Pancreas (tissue), 10 donors: Measurements from ENCODE around the gene PIGO. TPM values are rescaled to one million over a fixed set of nuclear protein-coding genes. Genes with fewer than 3 reads are reported as not detected.
A peak's percentile ranks its signal among the peaks of the same experiment; 100 is the strongest.

ENCODE experiments used
- ATAC-seq, 4 donors: fragments of 200-7000 bp; cut with Tn5 transposase; one replicate each; pipeline versions ENCODE4 v1.8.0 to v1.9.1; 2020; ENCODE audit warnings: mild to moderate bottlenecking in 4 of 4, moderate library complexity in 4 of 4
- DNase-seq, 6 donors: peaks; one replicate each; pipeline ENCODE4 v3.0.0-alpha.2; 2020
- FAIRE-seq: peaks from 2 replicates; lab custom pipeline; 2012; peaks lifted over from hg19 to GRCh38; lab: Jason Lieb, UNC
- H3K27ac ChIP-seq, 4 donors: fragments of 200-600 bp; sonication (generic); 1 replicate in 3 of 4; 2 replicates in 1 of 4; pipeline versions ENCODE4 v1.5.0 to v1.8.0; 2020
- H3K27me3 ChIP-seq, 4 donors: fragments of 200-600 bp; one replicate each; pipeline ENCODE4 v1.8.0; 2021
- H3K36me3 ChIP-seq, 3 donors: fragments of 200-600 bp; sonication (generic) in 1 of 3; one replicate each; pipeline versions ENCODE4 v1.5.0 to v1.8.0; 2020 to 2021
- H3K4me1 ChIP-seq, 3 donors: fragments of 200-600 bp; one replicate each; pipeline ENCODE4 v1.8.0; 2021
- H3K4me3 ChIP-seq, 4 donors: fragments of 200-600 bp; sonication (generic) in 2 of 4; one replicate each; pipeline versions ENCODE4 v1.5.0 to v1.8.0; 2020 to 2021
- H3K9me3 ChIP-seq, 4 donors: fragments of 200-600 bp; one replicate each; pipeline ENCODE4 v1.8.0; 2021
- WGBS, 2 donors: extraction: QIAGEN DNeasy Blood & Tissue Kit; methylation state at CpG; one replicate each; pipeline ENCODE4 v1.1.7; 2013; 5-methylcytosine and 5-hydroxymethylcytosine counted together
- intact Hi-C, 3 donors: fragments of 100-400 bp; cut with DNase I; formaldehyde crosslinking; loops; one replicate each; pipeline versions ENCODE4 v1.11.1 to v1.14.2; 2022
- polyA plus RNA-seq, 2 donors: library from polyadenylated mRNA; stranded (reverse); fragments of 200-250 nt; gene quantifications; one replicate each; pipeline ENCODE4 v1.2.3, GENCODE V29; 2013
- total RNA-seq, 6 donors: library from RNA; stranded (reverse); fragmentation: NEBNext Ultra II Directional in 4 of 6; extraction: Animal tissue kit (Norgen Biotek cat#: 25700) in 4 of 6; gene quantifications; one replicate each; pipeline versions ENCODE4 v1.2.1 to v1.2.4, GENCODE V29; 2021 to 2023
- TF ChIP-seq, protein P1 (sequence below), 4 donors: fragments of 200-600 bp; sonication (generic) in 3 of 4; IDR thresholded peaks; one replicate each; pipeline versions ENCODE4 v1.5.0 to v1.8.0; 2021; ENCODE audit warnings: antibody characterized with exemption in 4 of 4
- donor health status: healthy with polysubstance abuse.
- donor health status: DM: no; HTN: no; CAD: no; lungs with moderate emphysema.
- donor health status: DM: no; HTN: no; CAD: no.
- donor health status: control.
- donor health status: control.
- donor health status: Bipolar disorder and iron deficiency.
- donor health status: DM: yes; HTN: yes; CAD: no.
- donor health status: DM: no; HTN: no; CAD: no.
- donor health status: DM: no; HTN: no; CAD: no.
- donor health status: DM: yes; HTN: yes; CAD: no.

PIGO gene
- total and polyA plus RNA-seq, 8 donors, result 14.2 to 26.1 (median 17.7) TPM

DNA sequence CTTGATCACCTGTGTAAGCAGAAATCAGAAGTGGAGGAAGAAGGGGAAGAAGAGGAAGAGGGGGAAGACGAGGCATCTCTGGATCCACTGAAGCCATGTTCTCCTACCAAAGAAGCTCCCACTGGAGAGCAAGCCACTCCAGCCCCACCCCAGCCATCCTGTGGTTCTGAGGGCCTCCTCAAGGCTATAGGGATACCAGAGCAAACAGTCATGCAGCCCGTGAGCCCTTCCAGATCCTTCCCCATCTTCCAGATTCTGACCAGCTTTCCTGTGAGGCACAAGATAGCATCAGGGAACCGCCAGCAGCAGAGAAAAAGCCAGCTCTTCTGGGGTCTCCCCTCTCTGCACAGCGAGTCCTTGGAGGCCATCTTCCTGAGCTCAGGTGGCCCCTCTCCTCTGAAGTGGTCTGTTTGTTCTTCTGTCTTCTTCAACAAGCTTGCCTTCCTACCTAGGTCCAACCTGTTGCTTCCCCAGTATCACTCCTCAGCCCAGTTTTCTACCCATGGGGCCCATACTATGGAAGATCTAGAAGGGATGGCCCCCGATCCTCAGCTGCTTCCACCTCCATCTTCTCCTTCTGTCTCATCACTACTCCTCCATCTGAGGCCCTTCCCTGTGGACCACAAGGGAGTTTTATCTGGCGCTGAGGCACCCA, 53.4 kb downstream of the PIGO start:
- ATAC-seq (no peak), DNase-seq (no peak), FAIRE-seq (no peak)
- no peak overlapping the region for H3K4me3 ChIP-seq
- H3K4me1 ChIP-seq, result no peaks in the 10 kb centered on the region
- TF ChIP-seq, protein P1, sequence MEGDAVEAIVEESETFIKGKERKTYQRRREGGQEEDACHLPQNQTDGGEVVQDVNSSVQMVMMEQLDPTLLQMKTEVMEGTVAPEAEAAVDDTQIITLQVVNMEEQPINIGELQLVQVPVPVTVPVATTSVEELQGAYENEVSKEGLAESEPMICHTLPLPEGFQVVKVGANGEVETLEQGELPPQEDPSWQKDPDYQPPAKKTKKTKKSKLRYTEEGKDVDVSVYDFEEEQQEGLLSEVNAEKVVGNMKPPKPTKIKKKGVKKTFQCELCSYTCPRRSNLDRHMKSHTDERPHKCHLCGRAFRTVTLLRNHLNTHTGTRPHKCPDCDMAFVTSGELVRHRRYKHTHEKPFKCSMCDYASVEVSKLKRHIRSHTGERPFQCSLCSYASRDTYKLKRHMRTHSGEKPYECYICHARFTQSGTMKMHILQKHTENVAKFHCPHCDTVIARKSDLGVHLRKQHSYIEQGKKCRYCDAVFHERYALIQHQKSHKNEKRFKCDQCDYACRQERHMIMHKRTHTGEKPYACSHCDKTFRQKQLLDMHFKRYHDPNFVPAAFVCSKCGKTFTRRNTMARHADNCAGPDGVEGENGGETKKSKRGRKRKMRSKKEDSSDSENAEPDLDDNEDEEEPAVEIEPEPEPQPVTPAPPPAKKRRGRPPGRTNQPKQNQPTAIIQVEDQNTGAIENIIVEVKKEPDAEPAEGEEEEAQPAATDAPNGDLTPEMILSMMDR (IDR thresholded peaks at IDR 0.05), result no peak
- peaks cover 0 to 6% (median 0%) of the 10 kb centered on the region in 3 donors for H3K36me3 ChIP-seq
- H3K27me3 ChIP-seq, result no peaks in the 10 kb centered on the region
- H3K27ac ChIP-seq, result no peak overlapping the region
- H3K9me3 ChIP-seq, result no peaks in the 10 kb centered on the region
- 95% methylated on average over 6 of the region's 6 CpGs for WGBS, 2 donors
- intact Hi-C loops, result no loop called here

DNA sequence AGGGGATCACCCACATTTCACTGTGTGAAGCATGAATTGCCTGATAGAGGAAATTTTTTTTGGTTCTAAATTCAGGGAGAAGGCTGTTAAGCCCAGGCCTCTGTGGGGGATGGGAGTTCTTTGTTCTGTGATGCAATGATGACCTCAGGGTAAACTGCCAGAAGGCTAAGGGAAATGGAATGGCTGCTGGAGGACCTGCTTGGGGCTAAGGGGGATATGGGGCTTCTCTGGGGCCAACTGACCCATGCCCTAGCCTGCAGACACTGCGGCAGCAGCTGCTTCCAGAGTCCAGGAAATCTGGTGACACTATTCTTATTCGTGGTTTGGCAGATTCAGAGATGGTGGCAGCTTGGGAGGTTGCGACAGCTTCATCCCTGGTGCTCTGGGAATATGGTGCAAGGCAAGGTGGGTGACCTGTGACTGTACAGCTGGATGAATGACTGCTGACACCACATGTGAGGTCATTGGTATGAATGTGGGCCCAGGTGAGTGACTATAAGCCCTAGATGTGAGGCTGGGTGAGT, 54.2 kb downstream of the PIGO start:
- Histone ChIP-seq H3K36me3 (peaks cover 0 to 6% (median 0%) of the 10 kb centered on the region in 3 donors), H3K9me3 (no peaks in the 10 kb centered on the region), H3K4me1 (no peaks in the 10 kb centered on the region), H3K27me3 (no peaks in the 10 kb centered on the region), H3K27ac (no peak overlapping the region), H3K4me3 (no peak overlapping the region)
- intact Hi-C loops, result no loop called here
- TF ChIP-seq, protein P1 (IDR thresholded peaks at IDR 0.05), result no peak
- no peak for FAIRE-seq
- DNase-seq, result no peak
- peak in 2 of 4 donors; percentile 40 to 44 for ATAC-seq
- 89 to 91% methylated on average over 3 of the region's 3 CpGs for WGBS, 2 donors

Other genes starting within 250 kb of the PIGO start
- gene PHF24, start 138.3 kb downstream of the PIGO start, total RNA-seq, result under 1 TPM; 0.03 to 0.32 (median 0.12) TPM
- gene PHF24, start 138.3 kb downstream of the PIGO start, polyA plus RNA-seq, result under 1 TPM; 0.05 to 0.11 TPM
- gene DNAJB5, start 106.8 kb downstream of the PIGO start, total RNA-seq, result 1 to 10 TPM in 5 of 6 donors, under 1 TPM in 1; 0.97 to 2.9 (median 1.7) TPM
- gene DNAJB5, start 106.8 kb downstream of the PIGO start, polyA plus RNA-seq, result 1 to 10 TPM; 4.0 to 4.7 TPM
- gene VCP, start 24.0 kb downstream of the PIGO start, total RNA-seq, result 100 to 1,000 TPM in 1 of 6 donors, 10 to 100 TPM in 5; 44.5 to 104 (median 66.7) TPM
- 10 to 100 TPM; 32.5 to 58.3 TPM for gene VCP, start 24.0 kb downstream of the PIGO start, polyA plus RNA-seq
- 10 to 100 TPM in 4 of 6 donors, 1 to 10 TPM in 2; 7.5 to 16.6 (median 10.4) TPM for gene FANCG, start 16.6 kb downstream of the PIGO start, total RNA-seq
- 10 to 100 TPM; 26.3 to 31.1 TPM for gene FANCG, start 16.6 kb downstream of the PIGO start, polyA plus RNA-seq
- gene STOML2, start 6.5 kb upstream of the PIGO start, total RNA-seq, result 10 to 100 TPM; 33.4 to 50.5 (median 45.1) TPM
- gene STOML2, start 6.5 kb upstream of the PIGO start, polyA plus RNA-seq, result 10 to 100 TPM; 31.2 to 57.6 TPM
- 1 to 10 TPM; 2.5 to 7.5 (median 3.7) TPM for gene ATOSB, start 19.3 kb upstream of the PIGO start, total RNA-seq
- gene ATOSB, start 19.3 kb upstream of the PIGO start, polyA plus RNA-seq, result 1 to 10 TPM; 7.6 to 7.8 TPM
- 10 to 100 TPM; 23.7 to 33.8 (median 27.1) TPM for gene UNC13B, start 65.4 kb upstream of the PIGO start, total RNA-seq
- gene UNC13B, start 65.4 kb upstream of the PIGO start, polyA plus RNA-seq, result 10 to 100 TPM; 13.3 to 20.8 TPM